HepG2 (cell line): ENCODE measurements around the gene GNG13. TPM values are rescaled to one million over a fixed set of nuclear protein-coding genes. Genes with fewer than 3 reads are reported as not detected.
A peak's percentile ranks its signal among the peaks of the same experiment; 100 is the strongest.

Source experiments
- AFF4 ChIP-seq: sonication (generic); formaldehyde crosslinking; IDR thresholded peaks from 2 replicates; pipeline ENCODE4 v1.4.0; 2020; ENCODE audit warnings: missing genetic modification reagents
- CBFB ChIP-seq: sonication (generic); formaldehyde crosslinking; IDR thresholded peaks from 2 replicates; pipeline ENCODE4 v1.4.0; 2020; ENCODE audit warnings: missing genetic modification reagents
- FOXM1 ChIP-seq: sonication (generic); formaldehyde crosslinking; IDR thresholded peaks from 2 replicates; pipeline ENCODE4 v1.5.0; 2020; ENCODE audit warnings: missing genetic modification reagents
- HNF4A ChIP-seq: sonication (generic); formaldehyde crosslinking; IDR thresholded peaks from 2 replicates; pipeline ENCODE4 v1.4.0; 2020; ENCODE audit warnings: missing genetic modification reagents
- KDM5A ChIP-seq: fragments of 200-600 bp; sonication (generic); IDR thresholded peaks from 2 replicates; pipeline ENCODE4 v1.7.0; 2018; ENCODE audit warnings: antibody characterized with exemption, mild to moderate bottlenecking, low read length, borderline replicate concordance
- MAZ ChIP-seq, 2 experiments: sonication (generic) in 1 of 2; formaldehyde crosslinking in 1 of 2; IDR thresholded peaks; 2 replicates each; pipeline versions ENCODE4 v1.5.0 to v1.6.1; 2012 to 2020; ENCODE audit warnings: low read depth in 2 of 2, mild to moderate bottlenecking in 2 of 2, borderline replicate concordance in 1 of 2, improper control_type of control experiment in 1 of 2, low read length in 1 of 2, missing genetic modification reagents in 1 of 2, moderate library complexity in 1 of 2
- MBNL3 ChIP-seq: fragments of 250-450 bp; sonication (Bioruptor Pico); conservative IDR thresholded peaks from 2 replicates; pipeline ENCODE4 v1.8.0; 2022; ENCODE audit warnings: mild to moderate bottlenecking, inconsistent platforms
- MNT ChIP-seq: fragments of 450-650 bp; IDR thresholded peaks from 2 replicates; pipeline ENCODE4 v1.6.1; 2016
- MTA3 ChIP-seq: sonication (generic); formaldehyde crosslinking; IDR thresholded peaks from 2 replicates; pipeline ENCODE4 v1.4.0; 2020; ENCODE audit warnings: missing genetic modification reagents
- MTERF4 ChIP-seq: sonication (generic); formaldehyde crosslinking; IDR thresholded peaks from 2 replicates; pipeline ENCODE4 v1.8.0; 2023; ENCODE audit warnings: mild to moderate bottlenecking, missing genetic modification reagents
- SMAD3 ChIP-seq: sonication (generic); formaldehyde crosslinking; IDR thresholded peaks from 2 replicates; pipeline ENCODE4 v1.4.0; 2020; ENCODE audit warnings: missing genetic modification reagents
- STAT6 ChIP-seq: sonication (generic); formaldehyde crosslinking; IDR thresholded peaks from 2 replicates; pipeline ENCODE4 v1.4.0; 2020; ENCODE audit warnings: missing genetic modification reagents, mild to moderate bottlenecking, borderline replicate concordance
- ZBTB34 ChIP-seq: sonication (generic); formaldehyde crosslinking; IDR thresholded peaks from 2 replicates; pipeline ENCODE4 v1.8.0; 2022; ENCODE audit warnings: mild to moderate bottlenecking, missing genetic modification reagents
- ZBTB8A ChIP-seq: sonication (generic); formaldehyde crosslinking; IDR thresholded peaks from 2 replicates; pipeline ENCODE4 v1.4.0; 2020; ENCODE audit warnings: mild to moderate bottlenecking, low read depth, missing genetic modification reagents, borderline replicate concordance
- ZNF234 ChIP-seq: sonication (generic); formaldehyde crosslinking; conservative IDR thresholded peaks from 2 replicates; pipeline ENCODE4 v1.5.1; 2020; ENCODE audit warnings: mild to moderate bottlenecking, missing genetic modification reagents
- ZNF362 ChIP-seq: sonication (generic); formaldehyde crosslinking; IDR thresholded peaks from 2 replicates; pipeline ENCODE4 v1.4.0; 2020; ENCODE audit warnings: missing genetic modification reagents, mild to moderate bottlenecking, borderline replicate concordance
- ZNF619 ChIP-seq: sonication (generic); formaldehyde crosslinking; IDR thresholded peaks from 2 replicates; pipeline ENCODE4 v1.4.0; 2020; ENCODE audit warnings: mild to moderate bottlenecking, missing genetic modification reagents
- ZNF841 ChIP-seq: sonication (generic); formaldehyde crosslinking; IDR thresholded peaks from 2 replicates; pipeline ENCODE4 v1.8.1; 2023; ENCODE audit warnings: missing genetic modification reagents, borderline replicate concordance
- polyA plus RNA-seq, 8 experiments: library from polyadenylated mRNA; depleted of rRNA in 3 of 8; stranded (reverse) in 7 of 8; unstranded in 1 of 8; fragments of >200 nt; fragmentation: Illumina TruSeq in 4 of 8; extraction: Trizol in 4 of 8; gene quantifications; 2 replicates each; pipeline versions ENCODE4 v1.2.1 to v1.2.3, GENCODE V29; 2011 to 2016; ENCODE audit warnings: low read depth in 4 of 8, missing spikeins in 1 of 8, mixed read lengths in 1 of 8; ENCODE audit not compliant: insufficient read depth in 1 of 8
- total RNA-seq, 5 experiments: library from RNA; depleted of rRNA; stranded (reverse); fragments of >200 nt; fragmentation: Illumina TruSeq; extraction: Trizol; gene quantifications; 2 replicates each; pipeline ENCODE4 v1.2.3, GENCODE V29; 2016; ENCODE audit warnings: low read depth in 1 of 5

Gene GNG13
- total and polyA plus RNA-seq, 2 of the 13 experiments (the other 11 are each of a cell fraction or from before 2014, with no cell fraction given), result not detected

GRCh38 chr16:787978-788398 lies 12.5 kb downstream of the GNG13 start, which contains the start of gene RPUSD1 (continued):
- TF ChIP-seq STAT6 (no peak), ZNF362 (CRISPR knock-in tag) (no peak), KDM5A (peak; percentile 46; the same call in 1 of the 2 replicates), MAZ (IDR thresholded peaks at IDR 0.05; ENCODE audit: borderline replicate concordance, low read depth, low read length) (no peak), MAZ (CRISPR knock-in tag; IDR thresholded peaks at IDR 0.05; ENCODE audit: low read depth) (peak; percentile 60; the same call in 1 of the 2 replicates), ZNF234 (CRISPR knock-in tag) (no peak), ZBTB34 (CRISPR knock-in tag) (no peak), AFF4 (CRISPR knock-in tag) (no peak), ZBTB8A (CRISPR knock-in tag) (no peak), CBFB (CRISPR knock-in tag) (no peak), ZNF619 (CRISPR knock-in tag) (no peak), MTA3 (CRISPR knock-in tag) (no peak), FOXM1 (no peak), MNT (no peak), ZNF841 (CRISPR knock-in tag) (peak; percentile 39; the same call in 1 of the 2 replicates), MBNL3 (CRISPR knock-in tag) (no peak), MTERF4 (CRISPR knock-in tag) (no peak), SMAD3 (CRISPR knock-in tag) (no peak), HNF4A (CRISPR knock-in tag) (no peak)
